ENCODE data around the gene TASP1.
"Not testable (repeated sequence)": the region's sequence is repeated elsewhere in the genome, so short reads cannot be mapped to it uniquely, and the experiment has no call there.

TASP1 gene

DNA sequence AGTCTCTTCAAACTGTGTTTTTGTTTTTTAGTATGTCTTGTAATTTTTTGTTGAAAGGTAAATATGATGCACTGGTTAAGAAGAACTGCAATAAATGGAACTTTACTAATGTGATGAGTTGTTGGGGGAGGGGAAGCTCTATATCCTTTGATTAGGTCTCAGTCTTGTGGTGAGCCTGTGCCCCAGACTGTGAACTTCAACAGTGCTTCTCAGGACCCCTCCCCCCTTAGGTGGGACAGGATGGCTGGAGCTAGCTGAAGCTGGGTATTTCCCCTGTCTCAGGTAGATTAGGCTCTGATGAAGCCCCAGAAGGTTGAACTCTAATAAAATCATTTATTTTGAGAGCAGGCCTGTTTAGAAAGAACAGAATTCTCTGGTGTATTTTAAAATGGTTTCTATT, 31.4 kb upstream of the TASP1 start:
- no peak for ATAC-seq (replicated peaks; ENCODE audit: extremely low read depth, poor library complexity, severe bottlenecking)
- Mint-ChIP-seq H3K36me3 (ENCODE audit: insufficient read depth) (no peaks in the 10 kb centered on the region), H3K27ac (ENCODE audit: low read depth) (no peak overlapping the region), H3K9me3 (no peaks in the 10 kb centered on the region), H3K4me1 (no peaks in the 10 kb centered on the region), H3K27me3 (peaks cover 57% of the 10 kb centered on the region), H3K4me3 (no peak overlapping the region)
- no peak for DNase-seq (ENCODE audit: low spot score in 2 of 2)

- ATAC-seq (replicated peaks; ENCODE audit: extremely low read depth, poor library complexity, severe bottlenecking) (no peak), DNase-seq (ENCODE audit: low spot score in 2 of 2) (no peak)
- no peaks in the 10 kb centered on the region for H3K4me1 Mint-ChIP-seq
- no peaks in the 10 kb centered on the region for H3K9me3 Mint-ChIP-seq
- H3K4me3 Mint-ChIP-seq: no peak overlapping the region
- peaks cover 58% of the 10 kb centered on the region for H3K27me3 Mint-ChIP-seq
- H3K36me3 Mint-ChIP-seq (ENCODE audit: insufficient read depth): no peaks in the 10 kb centered on the region
- no peak overlapping the region for H3K27ac Mint-ChIP-seq (ENCODE audit: low read depth)
These were observed 27.1 kb upstream of the TASP1 start for GRCh38 chr20:13665709-13666395.

- ATAC-seq (replicated peaks; ENCODE audit: extremely low read depth, poor library complexity, severe bottlenecking) (no peak), DNase-seq (ENCODE audit: low spot score in 2 of 2) (no peak)
- H3K36me3 Mint-ChIP-seq (ENCODE audit: insufficient read depth): no peaks in the 10 kb centered on the region
- H3K4me1 Mint-ChIP-seq: no peaks in the 10 kb centered on the region
- no peak overlapping the region for H3K4me3 Mint-ChIP-seq
- H3K27me3 Mint-ChIP-seq: peaks cover 64% of the 10 kb centered on the region
- no peak overlapping the region for H3K27ac Mint-ChIP-seq (ENCODE audit: low read depth)
- no peaks in the 10 kb centered on the region for H3K9me3 Mint-ChIP-seq
These were observed 22.4 kb upstream of the TASP1 start for GRCh38 chr20:13661070-13661685.

- no peaks in the 10 kb centered on the region for H3K9me3 Mint-ChIP-seq
- no peaks in the 10 kb centered on the region for H3K4me1 Mint-ChIP-seq
- peaks cover 57% of the 10 kb centered on the region for H3K27me3 Mint-ChIP-seq
- ATAC-seq (replicated peaks; ENCODE audit: extremely low read depth, poor library complexity, severe bottlenecking) (no peak), DNase-seq (ENCODE audit: low spot score in 2 of 2) (no peak)
- no peak overlapping the region for H3K4me3 Mint-ChIP-seq
- H3K36me3 Mint-ChIP-seq (ENCODE audit: insufficient read depth): no peaks in the 10 kb centered on the region
- H3K27ac Mint-ChIP-seq (ENCODE audit: low read depth): no peak overlapping the region
These were observed 20.6 kb upstream of the TASP1 start for GRCh38 chr20:13659288-13659687.

- H3K4me1 Mint-ChIP-seq; ATAC-seq (replicated peaks; ENCODE audit: extremely low read depth, poor library complexity, severe bottlenecking); H3K4me3 Mint-ChIP-seq; H3K9me3 Mint-ChIP-seq; H3K27ac Mint-ChIP-seq (ENCODE audit: low read depth); DNase-seq (ENCODE audit: low spot score in 2 of 2); H3K36me3 Mint-ChIP-seq (ENCODE audit: insufficient read depth): not testable (repeated sequence)
- H3K27me3 Mint-ChIP-seq: peaks cover 46% of the 10 kb centered on the region
These were observed 19.3 kb upstream of the TASP1 start for GRCh38 chr20:13658060-13658459.

DNA sequence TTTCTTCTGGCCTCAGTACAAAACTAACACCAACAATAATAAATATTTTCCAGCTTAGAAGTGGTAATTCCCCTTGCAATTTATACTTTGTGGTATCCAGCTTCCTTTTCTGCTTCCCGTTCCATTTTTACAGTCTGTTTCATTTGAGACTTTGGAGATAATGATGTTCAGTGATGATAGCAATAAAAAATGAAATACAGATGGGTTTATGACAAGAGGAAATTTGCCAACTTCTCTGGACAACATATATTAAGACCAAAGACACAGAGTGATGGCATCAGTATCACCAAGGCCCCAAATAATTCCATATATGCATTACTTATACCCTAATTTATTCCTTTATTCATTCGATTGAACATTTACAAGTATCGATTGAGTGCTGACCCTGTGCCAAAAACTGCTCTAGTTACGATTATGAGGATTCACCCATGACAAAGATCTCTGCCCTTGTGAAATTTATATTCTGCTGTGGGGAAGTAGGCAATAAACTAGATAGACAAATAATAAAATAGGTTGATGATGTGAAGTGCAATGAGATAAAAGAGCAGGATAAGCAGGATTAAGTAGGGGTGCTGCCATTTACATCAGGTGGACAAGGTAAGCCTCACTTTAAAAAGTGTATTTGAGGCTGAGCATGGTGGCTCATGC, 18.1 kb upstream of the TASP1 start:
- H3K36me3 Mint-ChIP-seq (ENCODE audit: insufficient read depth): no peaks in the 10 kb centered on the region
- peaks cover 47% of the 10 kb centered on the region for H3K27me3 Mint-ChIP-seq
- no peak overlapping the region for H3K27ac Mint-ChIP-seq (ENCODE audit: low read depth)
- DNase-seq (ENCODE audit: low spot score in 2 of 2) (no peak), ATAC-seq (replicated peaks; ENCODE audit: extremely low read depth, poor library complexity, severe bottlenecking) (no peak)
- H3K4me1 Mint-ChIP-seq: no peaks in the 10 kb centered on the region
- H3K9me3 Mint-ChIP-seq: no peaks in the 10 kb centered on the region
- no peak overlapping the region for H3K4me3 Mint-ChIP-seq

- ATAC-seq (replicated peaks; ENCODE audit: extremely low read depth, poor library complexity, severe bottlenecking) (no peak), DNase-seq (ENCODE audit: low spot score in 2 of 2) (no peak)
- Mint-ChIP-seq H3K36me3 (ENCODE audit: insufficient read depth) (no peaks in the 10 kb centered on the region), H3K4me1 (no peaks in the 10 kb centered on the region), H3K27ac (ENCODE audit: low read depth) (no peak overlapping the region), H3K27me3 (peaks cover 64% of the 10 kb centered on the region), H3K4me3 (no peak overlapping the region), H3K9me3 (no peaks in the 10 kb centered on the region)
These were observed 15.8 kb upstream of the TASP1 start for GRCh38 chr20:13654463-13655023.

DNA sequence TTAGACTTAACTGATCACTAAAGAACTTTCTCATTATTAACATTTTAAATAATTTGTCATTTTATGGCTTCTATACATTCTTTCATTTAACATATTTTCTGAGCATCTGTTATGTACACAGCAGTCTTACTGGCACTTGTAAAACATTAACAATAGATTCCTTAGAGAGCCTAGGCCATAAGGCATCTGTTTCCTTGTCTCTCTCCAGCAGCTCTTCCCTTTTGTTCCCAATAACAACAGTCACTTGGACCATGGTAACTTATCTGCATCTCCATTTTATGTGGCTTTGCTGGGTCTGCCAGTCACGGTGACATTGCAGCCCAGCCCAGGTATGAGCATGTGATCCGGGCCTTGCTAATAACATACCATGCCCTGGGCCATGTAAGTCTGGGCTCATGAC, 11.7 kb upstream of the TASP1 start:
- H3K36me3 Mint-ChIP-seq (ENCODE audit: insufficient read depth): no peaks in the 10 kb centered on the region
- H3K27ac Mint-ChIP-seq (ENCODE audit: low read depth): no peak overlapping the region
- H3K9me3 Mint-ChIP-seq: no peaks in the 10 kb centered on the region
- H3K27me3 Mint-ChIP-seq: peaks cover 58% of the 10 kb centered on the region
- no peak overlapping the region for H3K4me3 Mint-ChIP-seq
- no peaks in the 10 kb centered on the region for H3K4me1 Mint-ChIP-seq
- DNase-seq (ENCODE audit: low spot score in 2 of 2): no peak
- no peak for ATAC-seq (replicated peaks; ENCODE audit: extremely low read depth, poor library complexity, severe bottlenecking)

GRCh38 chr20:13648291-13649228, 9.8 kb upstream of the TASP1 start:
- Mint-ChIP-seq H3K27me3 (peaks cover 77% of the 10 kb centered on the region), H3K36me3 (ENCODE audit: insufficient read depth) (no peaks in the 10 kb centered on the region), H3K9me3 (no peaks in the 10 kb centered on the region), H3K27ac (ENCODE audit: low read depth) (no peak overlapping the region), H3K4me1 (no peaks in the 10 kb centered on the region), H3K4me3 (no peak overlapping the region)
- no peak for ATAC-seq (replicated peaks; ENCODE audit: extremely low read depth, poor library complexity, severe bottlenecking)
- DNase-seq (ENCODE audit: low spot score in 2 of 2): no peak

DNA sequence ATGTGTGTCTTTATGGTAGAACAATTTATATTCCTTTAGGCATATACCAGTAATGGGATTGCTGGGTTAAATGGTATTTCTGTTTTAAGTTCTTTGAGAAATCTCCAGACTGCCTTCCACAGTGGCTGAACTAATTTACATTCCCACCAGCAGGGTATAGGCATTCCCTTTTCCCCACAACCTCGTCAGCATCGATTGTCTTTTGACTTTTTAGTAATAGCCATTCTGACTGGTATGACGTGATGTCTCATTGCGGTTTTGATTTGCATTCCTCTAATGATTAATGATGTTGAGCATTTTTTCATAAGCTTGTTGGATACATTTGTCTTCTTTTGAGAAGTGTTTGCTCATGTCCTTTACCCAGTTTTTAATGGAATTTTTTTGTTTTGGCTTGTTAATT, 5.3 kb upstream of the TASP1 start:
- DNase-seq (ENCODE audit: low spot score in 2 of 2) (no peak), ATAC-seq (replicated peaks; ENCODE audit: extremely low read depth, poor library complexity, severe bottlenecking) (no peak)
- Mint-ChIP-seq H3K9me3 (no peaks in the 10 kb centered on the region), H3K4me1 (peaks cover 3% of the 10 kb centered on the region), H3K4me3 (no peak overlapping the region), H3K27me3 (peaks cover 69% of the 10 kb centered on the region), H3K36me3 (ENCODE audit: insufficient read depth) (no peaks in the 10 kb centered on the region), H3K27ac (ENCODE audit: low read depth) (no peak overlapping the region)

DNA sequence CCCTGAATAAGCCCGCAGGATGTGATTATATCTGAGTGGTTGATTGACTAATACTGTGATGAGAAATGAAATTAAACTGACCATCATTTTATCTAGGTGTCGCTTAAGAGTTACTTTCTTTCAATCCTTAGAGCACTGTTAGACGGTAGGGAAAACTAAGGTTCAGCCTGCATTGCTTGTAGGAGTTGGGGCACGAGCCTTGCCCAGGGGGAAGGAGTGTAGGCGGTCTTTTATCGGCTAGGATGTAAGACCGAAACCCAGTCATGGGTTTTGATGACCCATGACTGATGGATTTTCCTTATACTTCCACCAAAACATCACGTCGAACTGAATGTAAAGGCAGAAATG, 392 bp upstream of the TASP1 start:
- peaks cover 31% of the 10 kb centered on the region for H3K27me3 Mint-ChIP-seq
- DNase-seq (ENCODE audit: low spot score in 2 of 2): no peak
- H3K4me3 Mint-ChIP-seq: peak overlapping the region; percentile 90
- H3K36me3 Mint-ChIP-seq (ENCODE audit: insufficient read depth): peaks cover 10% of the 10 kb centered on the region
- peak overlapping the region; percentile 86 for H3K27ac Mint-ChIP-seq (ENCODE audit: low read depth)
- H3K4me1 Mint-ChIP-seq: peaks cover 20% of the 10 kb centered on the region
- no peak for ATAC-seq (replicated peaks; ENCODE audit: extremely low read depth, poor library complexity, severe bottlenecking)
- H3K9me3 Mint-ChIP-seq: no peaks in the 10 kb centered on the region

DNA sequence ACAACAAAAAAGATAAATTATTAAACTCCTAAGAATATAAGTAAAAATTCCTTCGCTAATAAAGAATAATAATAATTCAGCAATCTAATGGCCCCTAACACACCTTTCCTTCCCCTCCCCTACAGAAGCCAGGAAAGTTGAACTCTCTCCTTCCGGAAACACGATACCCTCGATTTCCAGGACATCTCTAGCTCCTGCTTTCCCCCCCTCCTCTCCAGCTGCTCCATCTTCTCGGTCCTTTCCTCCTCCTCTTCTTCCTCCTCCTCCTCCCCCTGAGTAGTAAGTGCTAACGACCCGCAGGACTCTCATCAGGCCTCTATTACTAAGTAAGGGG, 603 bp downstream of the TASP1 start:
- peaks cover 22% of the 10 kb centered on the region for H3K27me3 Mint-ChIP-seq
- no peaks in the 10 kb centered on the region for H3K9me3 Mint-ChIP-seq
- H3K4me3 Mint-ChIP-seq: peak overlapping the region; percentile 90
- H3K36me3 Mint-ChIP-seq (ENCODE audit: insufficient read depth): peaks cover 12% of the 10 kb centered on the region
- ATAC-seq (replicated peaks; ENCODE audit: extremely low read depth, poor library complexity, severe bottlenecking) (no peak), DNase-seq (ENCODE audit: low spot score in 2 of 2) (no peak)
- H3K27ac Mint-ChIP-seq (ENCODE audit: low read depth): peak overlapping the region; percentile 86
- peaks cover 20% of the 10 kb centered on the region for H3K4me1 Mint-ChIP-seq
